ENCODE measurements around the gene LPAR2. TPM values are rescaled to one million over a fixed set of nuclear protein-coding genes. Genes with fewer than 3 reads are reported as not detected.

LPAR2 gene
- total RNA-seq, 1 donor from 2014 or later, result 15.2 TPM

DNA sequence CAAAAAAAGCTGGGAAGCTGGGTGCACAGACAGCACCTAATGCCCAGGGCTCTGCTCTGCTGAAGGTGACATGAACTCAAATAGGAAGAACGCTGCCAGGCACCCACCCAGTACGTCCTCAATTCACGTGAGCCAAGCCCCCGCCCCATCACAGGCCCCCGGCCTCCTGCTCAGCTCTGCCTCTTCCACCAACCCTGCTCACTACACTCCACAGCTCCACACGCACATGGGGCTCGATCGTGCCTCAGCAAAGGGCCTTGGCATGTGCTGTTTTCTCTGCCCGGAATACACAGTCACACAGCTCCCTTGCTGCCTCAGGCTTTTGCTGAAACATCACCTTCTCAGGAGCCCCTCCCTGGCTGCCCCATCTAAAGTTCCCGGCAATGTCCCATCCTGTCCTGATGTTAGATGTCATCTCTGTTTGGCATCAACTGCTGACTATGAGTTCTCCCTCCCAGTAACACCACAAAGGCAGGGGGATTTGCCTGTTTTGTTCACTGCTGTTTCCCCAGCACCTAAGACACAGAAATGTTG, 33.2 kb upstream of the LPAR2 start:
- H3K36me3 ChIP-seq, result peaks cover 0 to 32% of the 10 kb centered on the region in 2 donors
- TF ChIP-seq POLR2AphosphoS5 (IDR thresholded peaks at IDR 0.05; ENCODE audit: insufficient read depth in 1 of 2, low read depth in 1 of 2), result no peak
- TF ChIP-seq, protein P1, sequence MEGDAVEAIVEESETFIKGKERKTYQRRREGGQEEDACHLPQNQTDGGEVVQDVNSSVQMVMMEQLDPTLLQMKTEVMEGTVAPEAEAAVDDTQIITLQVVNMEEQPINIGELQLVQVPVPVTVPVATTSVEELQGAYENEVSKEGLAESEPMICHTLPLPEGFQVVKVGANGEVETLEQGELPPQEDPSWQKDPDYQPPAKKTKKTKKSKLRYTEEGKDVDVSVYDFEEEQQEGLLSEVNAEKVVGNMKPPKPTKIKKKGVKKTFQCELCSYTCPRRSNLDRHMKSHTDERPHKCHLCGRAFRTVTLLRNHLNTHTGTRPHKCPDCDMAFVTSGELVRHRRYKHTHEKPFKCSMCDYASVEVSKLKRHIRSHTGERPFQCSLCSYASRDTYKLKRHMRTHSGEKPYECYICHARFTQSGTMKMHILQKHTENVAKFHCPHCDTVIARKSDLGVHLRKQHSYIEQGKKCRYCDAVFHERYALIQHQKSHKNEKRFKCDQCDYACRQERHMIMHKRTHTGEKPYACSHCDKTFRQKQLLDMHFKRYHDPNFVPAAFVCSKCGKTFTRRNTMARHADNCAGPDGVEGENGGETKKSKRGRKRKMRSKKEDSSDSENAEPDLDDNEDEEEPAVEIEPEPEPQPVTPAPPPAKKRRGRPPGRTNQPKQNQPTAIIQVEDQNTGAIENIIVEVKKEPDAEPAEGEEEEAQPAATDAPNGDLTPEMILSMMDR (IDR thresholded peaks at IDR 0.05), result no peak
- no peak for TF ChIP-seq POLR2A (IDR thresholded peaks at IDR 0.05)

DNA sequence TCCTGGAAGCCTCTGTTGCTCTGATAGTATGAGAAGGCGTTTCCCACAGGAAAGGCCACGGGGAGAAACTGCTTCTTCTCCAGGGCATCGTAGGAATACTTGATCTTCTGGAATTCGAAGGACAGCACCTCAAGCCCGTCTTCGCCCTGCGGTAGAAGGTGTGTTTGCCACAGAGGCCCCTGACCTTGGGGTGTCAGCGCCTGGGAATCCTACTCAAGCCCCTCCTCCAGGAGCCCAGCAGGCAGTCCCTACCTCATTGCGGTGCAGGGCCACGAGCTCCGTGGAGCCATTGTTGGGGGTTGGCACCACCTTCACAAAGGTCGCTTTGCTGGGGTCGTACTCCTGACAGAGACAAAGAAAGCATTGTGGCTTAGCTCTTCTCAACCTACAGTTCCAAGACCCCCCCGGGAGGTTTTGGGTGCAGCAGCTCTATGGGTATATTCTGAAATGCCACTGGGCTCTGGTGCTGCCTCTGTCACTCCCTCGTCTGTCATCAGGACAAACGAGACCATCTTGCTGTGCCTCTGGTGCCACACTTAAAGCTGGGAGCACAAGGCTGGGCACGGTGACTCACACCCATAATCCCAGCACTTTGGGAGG, 31.7 kb upstream of the LPAR2 start:
- Histone ChIP-seq H3K4me3 (no peak overlapping the region), H3K9me3 (no peaks in the 10 kb centered on the region), H3K27ac (no peak overlapping the region), H3K4me1 (peaks cover 33% of the 10 kb centered on the region), H3K27me3 (no peaks in the 10 kb centered on the region), H3K36me3 (peaks cover 0 to 47% of the 10 kb centered on the region in 2 donors)
- peak in 1 of 2 donors; percentile 60 for DNase-seq (ENCODE audit: extremely low spot score in 2 of 2)
- intact Hi-C loops (cut with DNase I), result no loop called here
- TF ChIP-seq POLR2AphosphoS5 (IDR thresholded peaks at IDR 0.05; ENCODE audit: insufficient read depth in 1 of 2, low read depth in 1 of 2) (no peak), POLR2A (IDR thresholded peaks at IDR 0.05) (no peak)
- TF ChIP-seq, protein P1 (IDR thresholded peaks at IDR 0.05), result no peak

More for the DNA sequence above, 33.2 kb upstream of the LPAR2 start:
- Histone ChIP-seq H3K4me1 (peaks cover 33% of the 10 kb centered on the region), H3K9me3 (no peaks in the 10 kb centered on the region), H3K27ac (no peak overlapping the region), H3K27me3 (no peaks in the 10 kb centered on the region), H3K4me3 (no peak overlapping the region)
- DNase-seq (ENCODE audit: extremely low spot score in 2 of 2), result no peak
- intact Hi-C loops (cut with DNase I), result no loop called here

DNA sequence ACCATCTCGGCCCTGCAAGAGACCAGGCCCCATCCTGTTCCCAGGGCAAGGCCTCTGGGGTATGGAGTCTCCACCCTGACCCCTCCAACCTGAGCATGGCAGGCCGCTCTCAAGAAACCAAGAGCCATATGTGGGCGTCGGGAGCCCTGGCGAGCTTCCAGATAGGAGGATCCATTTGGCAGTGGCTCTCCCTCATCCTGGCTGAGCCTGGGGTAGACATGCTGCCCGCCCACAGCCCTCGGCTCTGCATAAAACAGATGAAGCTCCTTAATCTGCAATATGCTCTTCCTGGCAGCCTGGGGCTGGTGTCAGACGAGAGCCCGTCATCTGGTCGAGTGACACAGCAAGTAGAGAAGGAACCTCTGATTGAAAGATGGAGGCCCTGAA, 29.4 kb upstream of the LPAR2 start:
- H3K27ac ChIP-seq, result no peak overlapping the region
- H3K4me3 ChIP-seq, result no peak overlapping the region
- H3K27me3 ChIP-seq, result no peaks in the 10 kb centered on the region
- peaks cover 0 to 70% of the 10 kb centered on the region in 2 donors for H3K36me3 ChIP-seq
- no peaks in the 10 kb centered on the region for H3K9me3 ChIP-seq
- H3K4me1 ChIP-seq, result peaks cover 24% of the 10 kb centered on the region
- intact Hi-C loops (cut with DNase I), result no loop called here
- TF ChIP-seq POLR2AphosphoS5 (IDR thresholded peaks at IDR 0.05; ENCODE audit: insufficient read depth in 1 of 2, low read depth in 1 of 2) (no peak), POLR2A (IDR thresholded peaks at IDR 0.05) (no peak)
- TF ChIP-seq, protein P1 (IDR thresholded peaks at IDR 0.05), result no peak
- DNase-seq (ENCODE audit: extremely low spot score in 2 of 2), result no peak

DNA sequence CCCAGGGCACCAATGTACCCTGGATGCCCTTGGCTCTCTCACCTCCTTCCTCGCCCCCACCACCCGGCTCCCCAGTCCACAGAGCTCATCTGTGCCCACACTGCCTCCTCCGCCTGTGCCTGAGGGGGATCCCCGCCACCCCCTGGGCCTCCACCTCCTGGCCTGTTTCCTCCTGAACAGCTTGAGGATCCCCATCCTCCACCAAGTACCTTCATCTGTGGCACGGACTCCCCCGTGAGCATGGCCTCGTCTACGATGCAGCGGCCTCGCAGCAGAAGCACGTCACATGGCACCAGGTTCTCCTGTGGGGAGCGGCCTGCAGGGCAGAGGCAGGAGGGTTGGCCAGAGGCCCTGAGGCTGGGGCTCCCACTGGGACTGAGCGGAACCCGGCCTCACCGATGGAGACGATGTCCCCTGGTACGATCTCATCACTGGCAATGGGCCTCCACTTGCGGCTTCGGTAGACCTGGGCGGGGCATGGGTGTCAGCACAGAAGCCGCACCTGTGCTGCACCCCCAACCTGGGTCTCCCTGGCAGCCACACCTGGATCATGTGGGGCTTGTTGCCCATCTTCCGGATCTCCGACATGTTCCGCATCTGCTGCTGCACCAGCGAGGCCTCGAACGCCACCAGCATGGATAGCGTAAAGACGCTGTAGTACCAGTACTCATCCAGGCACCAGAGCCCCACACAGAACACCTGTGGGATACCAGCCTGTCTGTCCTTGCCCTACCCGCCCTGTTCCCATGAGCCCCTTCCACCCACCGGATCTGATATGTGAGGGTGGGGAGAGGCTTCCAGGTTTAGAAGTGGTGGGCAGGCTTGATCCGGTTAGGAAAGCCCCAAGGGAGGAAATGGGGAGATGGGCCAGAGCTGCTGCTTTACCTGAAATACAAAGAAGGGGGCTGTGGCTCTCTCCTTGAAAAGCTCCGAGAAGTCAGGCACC, 28.7 kb upstream of the LPAR2 start:
- intact Hi-C loops (cut with DNase I), result no loop called here
- no peak overlapping the region for H3K27ac ChIP-seq
- no peaks in the 10 kb centered on the region for H3K9me3 ChIP-seq
- peaks cover 0 to 74% of the 10 kb centered on the region in 2 donors for H3K36me3 ChIP-seq
- DNase-seq (ENCODE audit: extremely low spot score in 2 of 2), result no peak
- TF ChIP-seq, protein P1 (IDR thresholded peaks at IDR 0.05), result no peak
- TF ChIP-seq POLR2A (IDR thresholded peaks at IDR 0.05), result no peak
- no peak for TF ChIP-seq POLR2AphosphoS5 (IDR thresholded peaks at IDR 0.05; ENCODE audit: insufficient read depth in 1 of 2, low read depth in 1 of 2)
- H3K4me3 ChIP-seq, result no peak overlapping the region
- H3K27me3 ChIP-seq, result no peaks in the 10 kb centered on the region
- peaks cover 18% of the 10 kb centered on the region for H3K4me1 ChIP-seq

Measured in vagina (tissue), 2 donors.